Panc1 (cell line): ENCODE measurements around the gene GPC1. TPM values are rescaled to one million over a fixed set of nuclear protein-coding genes. Genes with fewer than 3 reads are reported as not detected.

Experiments
- ATAC-seq: fragments of 200-7000 bp; cut with Tn5 transposase; 2 replicates; pipeline ENCODE4 v1.9.1; 2020; ENCODE audit warnings: mild to moderate bottlenecking, moderate library complexity
- BruUV-seq: library from RNA; stranded (reverse); fragments of 400-500 nt; replicated peaks from 2 replicates; lab custom pipeline; 2021; lab: Mats Ljungman, UMichigan
- CTCF ChIA-PET: fragments of 300-600 bp; sonication (Branson Sonifier 250); formaldehyde crosslinking; loops from one replicate; lab custom pipeline; 2022; ENCODE audit warnings: antibody characterized with exemption; lab: Charles Lee
- POLR2A ChIA-PET: fragments of 300-600 bp; sonication (Branson Sonifier 250); formaldehyde crosslinking; loops from one replicate; lab custom pipeline; 2022; ENCODE audit warnings: antibody characterized with exemption; lab: Charles Lee
- DNase-seq: peaks from one replicate; pipeline ENCODE4 v3.0.0-alpha.2; 2010; ENCODE audit warnings: low read depth, low spot score
- H3K27ac ChIP-seq: 2 replicates; pipeline ENCODE4 v1.5.1; 2011; ENCODE audit warnings: mild to moderate bottlenecking, low read length, inconsistent platforms
- H3K27me3 ChIP-seq: fragments of 200-500 bp; sonication (Bioruptor generic); 2 replicates; pipeline ENCODE4 v1.6.0; 2014; ENCODE audit warnings: low read length, inconsistent platforms; ENCODE audit not compliant: control insufficient read depth, insufficient read depth
- H3K36me3 ChIP-seq: fragments of 200-500 bp; sonication (Bioruptor generic); 2 replicates; pipeline ENCODE4 v1.5.1; 2014; ENCODE audit warnings: inconsistent platforms, mild to moderate bottlenecking, low read length, moderate library complexity; ENCODE audit not compliant: control insufficient read depth, insufficient read depth
- H3K4me1 ChIP-seq: 2 replicates; pipeline ENCODE4 v1.5.1; 2011; ENCODE audit warnings: inconsistent platforms, mild to moderate bottlenecking, low read length, moderate library complexity; ENCODE audit not compliant: control insufficient read depth, insufficient read depth
- H3K4me3 ChIP-seq, 2 experiments: 2 replicates each; pipeline ENCODE4 v1.5.1; 2011 to 2012; ENCODE audit warnings: low read depth in 2 of 2, low read length in 2 of 2, mild to moderate bottlenecking in 2 of 2, inconsistent platforms in 1 of 2, moderate library complexity in 1 of 2
- H3K9me3 ChIP-seq: fragments of 200-500 bp; sonication (Bioruptor generic); 2 replicates; pipeline ENCODE4 v1.5.1; 2014; ENCODE audit warnings: low read depth, mild to moderate bottlenecking, inconsistent platforms, low read length, moderate library complexity; ENCODE audit not compliant: control insufficient read depth, insufficient read depth
- CTCF ChIP-seq: fragments of 450-650 bp; IDR thresholded peaks from 2 replicates; pipeline ENCODE4 v1.5.1; 2017; ENCODE audit warnings: mild to moderate bottlenecking
- POLR2AphosphoS5 ChIP-seq: IDR thresholded peaks from 2 replicates; pipeline ENCODE4 v1.6.1; 2012; ENCODE audit warnings: mild to moderate bottlenecking, low read depth, low read length, moderate library complexity
- REST ChIP-seq, 2 experiments: IDR thresholded peaks; 2 replicates each; pipeline ENCODE4 v1.6.1; 2011 to 2012; ENCODE audit warnings: low read depth in 2 of 2, control low read depth in 1 of 2, low read length in 1 of 2, mild to moderate bottlenecking in 1 of 2, moderate library complexity in 1 of 2; ENCODE audit not compliant: insufficient read depth in 1 of 2
- SIN3A ChIP-seq: IDR thresholded peaks from 2 replicates; pipeline ENCODE4 v1.6.1; 2012; ENCODE audit warnings: low read depth, mild to moderate bottlenecking, low read length, moderate library complexity, borderline replicate concordance; ENCODE audit not compliant: insufficient read depth
- TCF7L2 ChIP-seq: IDR thresholded peaks from 2 replicates; pipeline ENCODE4 v1.6.1; 2011; ENCODE audit warnings: mild to moderate bottlenecking, low read depth, low read length, inconsistent platforms
- in situ Hi-C: cut with HindIII; loops from 2 replicates; pipeline ENCODE4 v1.10.0; 2016; ENCODE audit warnings: low sequenced_read_pairs, low pct_unique_long_range_greater_than_20kb
- intact Hi-C: fragments of 100-400 bp; cut with micrococcal nuclease; formaldehyde crosslinking; loops from one replicate; pipeline ENCODE4 v1.10.0; 2022; ENCODE audit not compliant: unreplicated experiment
- total RNA-seq: library from RNA; stranded (reverse); gene quantifications from one replicate; pipeline ENCODE4 v1.2.1, GENCODE V29; 2021; ENCODE audit not compliant: unreplicated experiment

GPC1 gene
- total RNA-seq, 1 experiment from 2014 or later: 88.7 TPM

GRCh38 chr2:240441993-240442411, 6.5 kb downstream of the GPC1 start:
- no peak for TF ChIP-seq SIN3A
- TF ChIP-seq REST (IDR thresholded peaks at IDR 0.05; ENCODE audit: insufficient read depth in 1 of 2, low read depth in 2 of 2, low read length in 1 of 2): no peak
- TF ChIP-seq CTCF: no peak
- TF ChIP-seq POLR2AphosphoS5: no peak
- TF ChIP-seq TCF7L2: no peak
- H3K9me3 ChIP-seq: no peaks in the 10 kb centered on the region
- BruUV-seq: no TSS peak
- H3K27me3 ChIP-seq: no peaks in the 10 kb centered on the region
- no peak overlapping the region for H3K4me3 ChIP-seq
- H3K27ac ChIP-seq: no peak overlapping the region
- intact Hi-C loops: no loop called here
- ATAC-seq (no peak), DNase-seq (no peak)
- no peaks in the 10 kb centered on the region for H3K36me3 ChIP-seq
- peaks cover 2% of the 10 kb centered on the region; the same call in 1 of the 2 replicates for H3K4me1 ChIP-seq
- ChIA-PET CTCF (interaction anchor here (0.6 kb wide), 1 partner anchor 291 kb away, joined by 4 read pairs; no protein-coding TSS in a partner anchor), POLR2A (interaction anchor here (0.6 kb wide), 1 partner anchor 43 kb away, joined by 3 read pairs; no protein-coding TSS in a partner anchor)
- in situ Hi-C loops: no loop called here

- in situ Hi-C loops (no loop called here), intact Hi-C loops (no loop called here)
- no peak for DNase-seq
- POLR2A ChIA-PET: no interaction called here
- H3K27ac ChIP-seq: no peak overlapping the region
- no peak for ATAC-seq
- no peaks in the 10 kb centered on the region for H3K36me3 ChIP-seq
- H3K9me3 ChIP-seq: no peaks in the 10 kb centered on the region
- H3K27me3 ChIP-seq: no peaks in the 10 kb centered on the region
- no peak overlapping the region for H3K4me3 ChIP-seq
- no TSS peak for BruUV-seq
- no peaks in the 10 kb centered on the region; the same call in 1 of the 2 replicates for H3K4me1 ChIP-seq
- CTCF ChIA-PET: no interaction called here
- no peak for TF ChIP-seq POLR2AphosphoS5
- TF ChIP-seq TCF7L2: no peak
- no peak for TF ChIP-seq SIN3A
- no peak for TF ChIP-seq CTCF
- TF ChIP-seq REST (IDR thresholded peaks at IDR 0.05; ENCODE audit: insufficient read depth in 1 of 2, low read depth in 2 of 2, low read length in 1 of 2): no peak
Measured at GRCh38 chr2:240442891-240443715, 7.6 kb downstream of the GPC1 start.
